LNCAP (cell line): ENCODE results near the gene COL4A3.

Experiments
- CTCF ChIP-seq: fragments of 450-650 bp; IDR thresholded peaks from 2 replicates; pipeline ENCODE4 v1.5.1; 2017; ENCODE audit warnings: mild to moderate bottlenecking

Gene COL4A3

GRCh38 chr2:227163998-227164762, at the start of gene COL4A3, which contains the start of gene COL4A4:
Gene COL4A3 (plus strand): TSS chr2:227164624. CDS start chr2:227164727, 103 bp downstream.
Gene COL4A4 (minus strand): TSS chr2:227164205. CDS start chr2:227147483, 16,722 bp downstream.
- no peak for TF ChIP-seq CTCF

- no peak for TF ChIP-seq CTCF
Measured at GRCh38 chr2:227115761-227116160, 48.7 kb upstream of the COL4A3 start.

DNA sequence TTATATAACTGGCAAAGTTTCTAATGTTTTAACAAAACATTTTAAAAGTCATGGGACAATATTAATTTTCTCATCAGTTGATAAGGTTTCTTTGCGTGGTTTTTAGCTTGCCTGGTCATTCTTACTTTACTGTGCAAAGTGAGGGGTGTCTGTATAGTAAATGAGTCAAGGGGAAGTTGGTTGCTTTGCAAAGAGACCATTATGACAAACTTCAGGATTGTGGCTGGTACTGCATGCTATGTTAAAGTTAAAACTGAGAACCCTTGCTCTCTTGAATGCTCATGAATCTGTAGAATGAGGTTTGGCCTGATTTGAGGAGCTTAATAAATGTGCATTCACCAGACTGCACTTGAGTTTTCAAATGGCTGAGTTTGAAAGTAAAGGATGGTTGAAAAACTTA, 47.4 kb upstream of the COL4A3 start:
- TF ChIP-seq CTCF, result no peak

- no peak for TF ChIP-seq CTCF
Measured at GRCh38 chr2:227117852-227118251, 46.6 kb upstream of the COL4A3 start.

GRCh38 chr2:227118353-227118752, 46.1 kb upstream of the COL4A3 start:
- no peak for TF ChIP-seq CTCF

DNA sequence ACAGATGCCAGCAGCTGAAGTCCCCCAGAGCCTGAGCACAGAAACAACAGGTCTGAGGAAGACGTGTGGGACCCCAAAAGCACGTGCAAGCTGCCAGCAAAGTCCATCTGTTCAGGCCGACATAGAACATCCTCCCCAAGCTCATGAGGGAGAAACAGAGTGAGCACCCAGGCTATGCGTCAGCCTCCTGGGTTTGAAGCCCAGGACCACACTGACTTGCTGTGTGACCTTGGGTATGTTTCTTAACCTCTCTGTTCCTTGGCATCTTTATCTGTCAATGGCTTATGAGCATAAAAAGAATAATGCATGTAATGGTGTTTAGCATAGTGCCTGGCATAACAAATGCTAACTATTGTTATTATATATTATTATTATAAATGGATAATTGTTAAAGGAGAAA, 40.7 kb upstream of the COL4A3 start:
- TF ChIP-seq CTCF, result no peak

DNA sequence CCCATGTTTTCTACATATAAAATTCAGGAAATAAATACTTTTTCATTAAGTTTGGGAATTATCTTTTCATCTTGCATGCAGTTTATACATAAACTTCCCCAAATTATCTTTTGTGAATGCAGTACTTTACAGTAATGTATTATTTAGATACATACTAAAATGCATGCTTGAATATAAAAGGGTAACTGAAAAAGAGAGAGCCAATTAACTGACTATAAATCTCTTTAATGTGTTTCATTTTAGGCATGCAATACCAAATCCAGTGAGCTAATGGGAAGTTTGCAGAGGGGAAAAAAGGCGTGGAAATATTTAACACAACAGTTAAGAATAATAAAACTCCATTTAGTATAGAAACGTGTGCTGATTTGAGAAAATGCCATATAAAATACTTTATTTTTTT, 39.6 kb upstream of the COL4A3 start:
- TF ChIP-seq CTCF, result no peak
